Adrenal gland (tissue), 5 donors: ENCODE results near the gene MORN5.

Source experiments
- POLR2A ChIP-seq, 2 donors: fragments of 450-650 bp; IDR thresholded peaks; one replicate each; pipeline ENCODE4 v1.6.1; 2017; ENCODE audit warnings: antibody characterized with exemption in 2 of 2, mild to moderate bottlenecking in 2 of 2, moderate library complexity in 1 of 2
- TF ChIP-seq, protein P1 (sequence below), 6 experiments: fragments of 450-650 bp in 4 of 6; fragments of 200-600 bp in 2 of 6; sonication (generic) in 1 of 6; IDR thresholded peaks; 1 replicate in 5 of 6; 2 replicates in 1 of 6; pipeline versions ENCODE4 v1.5.1 to v1.8.0; 2016 to 2021; ENCODE audit warnings: antibody characterized with exemption in 6 of 6, mild to moderate bottlenecking in 2 of 6, moderate library complexity in 1 of 6
- donor health status: DM: no; HTN: no; CAD: no.

DNA sequence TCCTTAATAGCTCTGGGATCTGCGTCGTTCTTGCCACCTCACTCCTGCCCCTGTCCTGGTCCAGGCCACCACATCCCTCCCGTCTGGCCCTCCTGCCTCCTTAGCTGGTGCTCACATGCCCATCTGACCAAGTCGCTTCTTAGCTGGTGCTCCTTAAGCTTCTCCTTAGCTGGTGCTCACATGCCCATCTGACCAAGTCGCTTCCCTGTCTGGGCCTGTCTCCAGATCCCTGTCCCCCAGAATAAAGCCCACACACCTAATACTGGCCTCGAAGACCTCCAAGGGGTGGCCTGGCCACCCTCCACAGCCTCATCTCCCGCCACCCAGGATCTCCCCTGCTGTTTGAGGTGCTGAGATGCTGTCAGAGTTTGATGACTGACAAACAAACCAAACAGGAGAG is 35.2 kb upstream of the MORN5 start:
- no peak for TF ChIP-seq POLR2A (IDR thresholded peaks at IDR 0.05)
- TF ChIP-seq, protein P1, sequence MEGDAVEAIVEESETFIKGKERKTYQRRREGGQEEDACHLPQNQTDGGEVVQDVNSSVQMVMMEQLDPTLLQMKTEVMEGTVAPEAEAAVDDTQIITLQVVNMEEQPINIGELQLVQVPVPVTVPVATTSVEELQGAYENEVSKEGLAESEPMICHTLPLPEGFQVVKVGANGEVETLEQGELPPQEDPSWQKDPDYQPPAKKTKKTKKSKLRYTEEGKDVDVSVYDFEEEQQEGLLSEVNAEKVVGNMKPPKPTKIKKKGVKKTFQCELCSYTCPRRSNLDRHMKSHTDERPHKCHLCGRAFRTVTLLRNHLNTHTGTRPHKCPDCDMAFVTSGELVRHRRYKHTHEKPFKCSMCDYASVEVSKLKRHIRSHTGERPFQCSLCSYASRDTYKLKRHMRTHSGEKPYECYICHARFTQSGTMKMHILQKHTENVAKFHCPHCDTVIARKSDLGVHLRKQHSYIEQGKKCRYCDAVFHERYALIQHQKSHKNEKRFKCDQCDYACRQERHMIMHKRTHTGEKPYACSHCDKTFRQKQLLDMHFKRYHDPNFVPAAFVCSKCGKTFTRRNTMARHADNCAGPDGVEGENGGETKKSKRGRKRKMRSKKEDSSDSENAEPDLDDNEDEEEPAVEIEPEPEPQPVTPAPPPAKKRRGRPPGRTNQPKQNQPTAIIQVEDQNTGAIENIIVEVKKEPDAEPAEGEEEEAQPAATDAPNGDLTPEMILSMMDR (IDR thresholded peaks at IDR 0.05), result no peak
